GM19452 (cell line): ENCODE measurements around the gene PPP3R1.

Source experiments
- ATAC-seq: cut with Tn5 transposase; IDR thresholded peaks from one replicate; pipeline ENCODE4 v1.9.1; 2021; ENCODE audit not compliant: unreplicated experiment

The PPP3R1 gene

GRCh38 chr2:68157002-68157401, 95.3 kb downstream of the PPP3R1 start:
- peak; percentile 21 for ATAC-seq

GRCh38 chr2:68156419-68156818, 95.9 kb downstream of the PPP3R1 start:
- no peak for ATAC-seq

GRCh38 chr2:68155618-68156017, 96.7 kb downstream of the PPP3R1 start:
- ATAC-seq, result no peak

GRCh38 chr2:68152681-68153347, 99.5 kb downstream of the PPP3R1 start:
- no peak for ATAC-seq

- no peak for ATAC-seq
These were observed 101.3 kb downstream of the PPP3R1 start for GRCh38 chr2:68151037-68151436.

- ATAC-seq, result no peak
These were observed 110.5 kb downstream of the PPP3R1 start for GRCh38 chr2:68141875-68142274.

GRCh38 chr2:68135448-68136320, 116.6 kb downstream of the PPP3R1 start:
- no peak for ATAC-seq

- no peak for ATAC-seq
These were observed 117.8 kb downstream of the PPP3R1 start for GRCh38 chr2:68134554-68134953.

GRCh38 chr2:68134120-68134519, 118.2 kb downstream of the PPP3R1 start:
- no peak for ATAC-seq
